Right cardiac atrium (tissue), 5 donors: Measurements from ENCODE around the gene CMTM1. TPM values are rescaled to one million over a fixed set of nuclear protein-coding genes. Genes with fewer than 3 reads are reported as not detected.
A peak's percentile ranks its signal among the peaks of the same experiment; 100 is the strongest.

Experiments
- ATAC-seq, 2 donors: fragments of 200-7000 bp; cut with Tn5 transposase; one replicate each; pipeline versions ENCODE4 v1.8.0 to v1.9.1; 2020; ENCODE audit warnings: moderate library complexity in 2 of 2, mild to moderate bottlenecking in 1 of 2
- DNase-seq, 3 donors: peaks; one replicate each; pipeline ENCODE4 v3.0.0-alpha.2; 2020
- H3K27ac ChIP-seq: one replicate; pipeline ENCODE4 v1.5.1; 2013; ENCODE audit warnings: mild to moderate bottlenecking, low read length, control low read depth, moderate library complexity
- H3K27me3 ChIP-seq: one replicate; pipeline ENCODE4 v1.6.1; 2013; ENCODE audit not compliant: control insufficient read depth, insufficient read depth
- H3K4me1 ChIP-seq: one replicate; pipeline ENCODE4 v1.6.1; 2013; ENCODE audit warnings: low read length; ENCODE audit not compliant: control insufficient read depth, insufficient read depth
- H3K4me3 ChIP-seq: one replicate; pipeline ENCODE4 v1.5.1; 2013; ENCODE audit warnings: low read length, control low read depth
- H3K9me3 ChIP-seq: one replicate; pipeline ENCODE4 v1.6.1; 2013; ENCODE audit warnings: low read length; ENCODE audit not compliant: control insufficient read depth
- WGBS: extraction: QIAGEN DNeasy Blood & Tissue Kit; methylation state at CpG from one replicate; pipeline ENCODE4 v1.1.7; 2013; 5-methylcytosine and 5-hydroxymethylcytosine counted together
- intact Hi-C, 4 donors: fragments of 100-400 bp; cut with DNase I; formaldehyde crosslinking; loops; one replicate each; pipeline versions ENCODE4 v1.11.0 to v1.14.0; 2022 to 2023
- long read RNA-seq, 4 donors: library from polyadenylated mRNA; unstranded; transcript quantifications; one replicate each; pipeline ENCODE4 v2.0.0, GENCODE V29; 2020 to 2021
- polyA plus RNA-seq: library from polyadenylated mRNA; stranded (reverse); fragments of 200-250 nt; gene quantifications from one replicate; pipeline ENCODE4 v1.2.3, GENCODE V29; 2013
- total RNA-seq, 4 donors: library from RNA; stranded (reverse); fragmentation: NEBNext Ultra II Directional; extraction: Animal tissue kit (Norgen Biotek cat#: 25700); gene quantifications; one replicate each; pipeline ENCODE4 v1.2.1, GENCODE V29; 2021
- donor health status: healthy with polysubstance abuse.
- donor health status: DM: no; HTN: yes; CAD: no.
- donor health status: DM: no; HTN: no; CAD: no.
- donor health status: DM: no; HTN: yes; CAD: no; lungs with severe emphysema.
- donor health status: DM: yes; HTN: yes; CAD: no.

CMTM1 gene
- 1 to 10 TPM in 3 of 4 donors, under 1 TPM in 1; 0.82 to 2.6 (median 1.9) TPM for total RNA-seq
- 0.14 TPM for polyA plus RNA-seq
- long read RNA-seq, donor 1, partial matches to known transcripts: 0 of 2 reads
- long read RNA-seq, donor 1, other reads (novel, unspliced or antisense): 2 of 2 reads
- long read RNA-seq, donor 2: 0 reads
- long read RNA-seq, donor 3, partial matches to known transcripts: 0 of 1 reads
- long read RNA-seq, donor 3, other reads (novel, unspliced or antisense): 1 of 1 reads
- long read RNA-seq, donor 4: 0 reads

GRCh38 chr16:66566051-66566901, at the start of gene CMTM1:
Gene CMTM1, plus strand, starts transcription at chr16:66566439. Its CDS starts 75 bp downstream, at chr16:66566514.
- ATAC-seq (peak in 1 of 2 donors; percentile 36), DNase-seq (no peak)
- intact Hi-C loops: no loop called here
- Histone ChIP-seq H3K27me3 (no peaks in the 10 kb centered on the region), H3K4me3 (no peak within 1 kb of the TSS), H3K27ac (no peak within 1 kb of the TSS), H3K9me3 (no peaks in the 10 kb centered on the region), H3K4me1 (no peaks in the 10 kb centered on the region)
- WGBS: 93% methylated on average over 54 of the region's 54 CpGs

GRCh38 chr16:66516509-66516807, 49.8 kb upstream of the CMTM1 start:
- Histone ChIP-seq H3K9me3 (no peaks in the 10 kb centered on the region), H3K4me1 (peaks cover 36% of the 10 kb centered on the region), H3K4me3 (no peak overlapping the region), H3K27ac (peak overlapping the region; percentile 98), H3K27me3 (no peaks in the 10 kb centered on the region)
- ATAC-seq: no peak
- no peak for DNase-seq
- WGBS: 4% methylated on average over 8 of the region's 8 CpGs
- intact Hi-C loops: no loop called here

GRCh38 chr16:66516808-66517585, 49.2 kb upstream of the CMTM1 start:
- intact Hi-C loops: no loop called here
- ATAC-seq: peak; percentile 96
- H3K27ac ChIP-seq: peak overlapping the region; percentile 100
- H3K9me3 ChIP-seq: no peaks in the 10 kb centered on the region
- H3K4me1 ChIP-seq: peaks cover 37% of the 10 kb centered on the region
- peak overlapping the region; percentile 3 for H3K4me3 ChIP-seq
- H3K27me3 ChIP-seq: no peaks in the 10 kb centered on the region
- WGBS: 11% methylated on average over 15 of the region's 15 CpGs
- DNase-seq: peak; percentile 98 to 99 (median 98)

- Histone ChIP-seq H3K27me3 (no peaks in the 10 kb centered on the region), H3K4me3 (no peak overlapping the region), H3K9me3 (no peaks in the 10 kb centered on the region), H3K4me1 (peaks cover 37% of the 10 kb centered on the region), H3K27ac (peak overlapping the region; percentile 100)
- ATAC-seq (peak in 1 of 2 donors; percentile 0), DNase-seq (peak; percentile 49 to 80 (median 69))
- intact Hi-C loops: no loop called here
- 61% methylated on average over 8 of the region's 8 CpGs for WGBS
Measured at GRCh38 chr16:66517586-66518263, 48.5 kb upstream of the CMTM1 start.

GRCh38 chr16:66519482-66520373, 46.5 kb upstream of the CMTM1 start:
- ATAC-seq (no peak), DNase-seq (no peak)
- WGBS: 75% methylated on average over 11 of the region's 11 CpGs
- no peaks in the 10 kb centered on the region for H3K27me3 ChIP-seq
- peaks cover 40% of the 10 kb centered on the region for H3K4me1 ChIP-seq
- H3K9me3 ChIP-seq: no peaks in the 10 kb centered on the region
- intact Hi-C loops: no loop called here
- peak overlapping the region; percentile 79 for H3K27ac ChIP-seq
- H3K4me3 ChIP-seq: no peak overlapping the region

GRCh38 chr16:66520406-66521170, 45.7 kb upstream of the CMTM1 start:
- no peak overlapping the region for H3K4me3 ChIP-seq
- intact Hi-C loops: no loop called here
- WGBS: 58% methylated on average over 14 of the region's 14 CpGs
- no peaks in the 10 kb centered on the region for H3K27me3 ChIP-seq
- no peaks in the 10 kb centered on the region for H3K9me3 ChIP-seq
- H3K4me1 ChIP-seq: peaks cover 37% of the 10 kb centered on the region
- peak; percentile 46 to 79 (median 78) for DNase-seq
- ATAC-seq: no peak
- peak overlapping the region; percentile 79 for H3K27ac ChIP-seq

- DNase-seq (no peak), ATAC-seq (no peak)
- Histone ChIP-seq H3K4me3 (no peak overlapping the region), H3K27ac (peak overlapping the region; percentile 10), H3K4me1 (peaks cover 33% of the 10 kb centered on the region), H3K27me3 (no peaks in the 10 kb centered on the region), H3K9me3 (no peaks in the 10 kb centered on the region)
- intact Hi-C loops: no loop called here
- WGBS: 84% methylated on average over 5 of the region's 5 CpGs
Measured at GRCh38 chr16:66521252-66521713, 45.0 kb upstream of the CMTM1 start.

GRCh38 chr16:66521951-66522771, 44.1 kb upstream of the CMTM1 start:
- ATAC-seq (peak in 1 of 2 donors; percentile 3), DNase-seq (no peak)
- H3K27ac ChIP-seq: peak overlapping the region; percentile 20
- WGBS: 81% methylated on average over 17 of the region's 17 CpGs
- peaks cover 28% of the 10 kb centered on the region for H3K4me1 ChIP-seq
- no peaks in the 10 kb centered on the region for H3K27me3 ChIP-seq
- intact Hi-C loops: no loop called here
- no peak overlapping the region for H3K4me3 ChIP-seq
- H3K9me3 ChIP-seq: no peaks in the 10 kb centered on the region
